Breast epithelium (tissue), 4 donors: ENCODE results near the gene SLC27A2. TPM values are rescaled to one million over a fixed set of nuclear protein-coding genes. Genes with fewer than 3 reads are reported as not detected.

Source experiments
- DNase-seq, 2 donors: peaks; one replicate each; pipeline ENCODE4 v3.0.0-alpha.2; 2019; ENCODE audit warnings: low spot score in 2 of 2
- H3K27ac ChIP-seq, 2 donors: fragments of 200-600 bp; sonication (generic) in 1 of 2; one replicate each; pipeline ENCODE4 v1.5.1; 2016 to 2019; ENCODE audit warnings: mild to moderate bottlenecking in 1 of 2
- H3K27me3 ChIP-seq, 2 donors: fragments of 200-600 bp; sonication (generic) in 1 of 2; one replicate each; pipeline versions ENCODE4 v1.5.1 to v1.6.0; 2017 to 2019; ENCODE audit warnings: control low read depth in 1 of 2, mild to moderate bottlenecking in 1 of 2
- H3K36me3 ChIP-seq: fragments of 200-600 bp; one replicate; pipeline ENCODE4 v1.5.1; 2019
- H3K4me1 ChIP-seq, 2 donors: fragments of 200-600 bp; sonication (generic); one replicate each; pipeline ENCODE4 v1.5.1; 2016 to 2019; ENCODE audit warnings: control low read depth in 1 of 2
- H3K4me3 ChIP-seq, 3 donors: fragments of 200-600 bp; sonication (generic); 1 replicate in 2 of 3; 2 replicates in 1 of 3; pipeline ENCODE4 v1.5.1; 2016 to 2019; ENCODE audit warnings: mild to moderate bottlenecking in 3 of 3, moderate library complexity in 2 of 3
- H3K9me3 ChIP-seq, 2 donors: fragments of 200-600 bp; sonication (generic) in 1 of 2; one replicate each; pipeline ENCODE4 v1.5.1; 2016 to 2019; ENCODE audit warnings: control low read depth in 1 of 2
- POLR2A ChIP-seq: fragments of 450-650 bp; IDR thresholded peaks from one replicate; pipeline ENCODE4 v1.6.1; 2016; ENCODE audit warnings: antibody characterized with exemption, mild to moderate bottlenecking, moderate library complexity
- POLR2AphosphoS5 ChIP-seq, 3 donors: sonication (generic); formaldehyde crosslinking; IDR thresholded peaks; one replicate each; pipeline ENCODE4 v1.6.1; 2017; ENCODE audit warnings: antibody characterized with exemption in 3 of 3
- intact Hi-C: fragments of 100-400 bp; cut with DNase I; formaldehyde crosslinking; loops from one replicate; pipeline ENCODE4 v1.15.1; 2023; ENCODE audit warnings: low total_unique reads
- total RNA-seq, 3 donors: library from RNA; depleted of rRNA; stranded (reverse); fragments of >200 nt; gene quantifications; one replicate each; pipeline ENCODE4 v1.1.0, GENCODE V29; 2016
- TF ChIP-seq, protein P1 (sequence below), 3 donors: fragments of 450-650 bp; IDR thresholded peaks; one replicate each; pipeline ENCODE4 v1.5.1; 2016 to 2017; ENCODE audit warnings: antibody characterized with exemption in 3 of 3, mild to moderate bottlenecking in 3 of 3, moderate library complexity in 3 of 3

Gene SLC27A2
- total RNA-seq, 3 donors from 2014 or later, result 0.96 to 5.6 (median 3.5) TPM

DNA sequence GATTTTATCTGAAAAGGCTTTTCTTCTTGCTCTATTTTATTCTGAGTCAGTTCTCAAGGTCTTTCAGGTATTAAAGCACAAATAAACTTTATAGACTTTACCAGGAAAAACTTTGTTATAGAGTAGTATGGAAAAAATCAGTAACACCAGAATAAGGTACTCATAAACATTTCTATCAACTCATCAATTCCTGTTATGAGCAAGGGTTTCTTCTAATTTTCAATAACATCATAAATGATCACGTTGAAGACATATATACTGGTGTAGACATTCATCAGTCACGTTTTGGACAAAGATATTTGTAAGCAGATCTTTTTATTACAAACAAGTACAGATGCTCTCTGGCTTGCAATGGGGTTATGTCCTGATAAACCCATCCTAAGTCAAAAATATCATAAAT is 93.1 kb downstream of the SLC27A2 start:
- no peaks in the 10 kb centered on the region for H3K36me3 ChIP-seq
- no peak for TF ChIP-seq POLR2A
- TF ChIP-seq POLR2AphosphoS5 (IDR thresholded peaks at IDR 0.05), result no peak
- TF ChIP-seq, protein P1, sequence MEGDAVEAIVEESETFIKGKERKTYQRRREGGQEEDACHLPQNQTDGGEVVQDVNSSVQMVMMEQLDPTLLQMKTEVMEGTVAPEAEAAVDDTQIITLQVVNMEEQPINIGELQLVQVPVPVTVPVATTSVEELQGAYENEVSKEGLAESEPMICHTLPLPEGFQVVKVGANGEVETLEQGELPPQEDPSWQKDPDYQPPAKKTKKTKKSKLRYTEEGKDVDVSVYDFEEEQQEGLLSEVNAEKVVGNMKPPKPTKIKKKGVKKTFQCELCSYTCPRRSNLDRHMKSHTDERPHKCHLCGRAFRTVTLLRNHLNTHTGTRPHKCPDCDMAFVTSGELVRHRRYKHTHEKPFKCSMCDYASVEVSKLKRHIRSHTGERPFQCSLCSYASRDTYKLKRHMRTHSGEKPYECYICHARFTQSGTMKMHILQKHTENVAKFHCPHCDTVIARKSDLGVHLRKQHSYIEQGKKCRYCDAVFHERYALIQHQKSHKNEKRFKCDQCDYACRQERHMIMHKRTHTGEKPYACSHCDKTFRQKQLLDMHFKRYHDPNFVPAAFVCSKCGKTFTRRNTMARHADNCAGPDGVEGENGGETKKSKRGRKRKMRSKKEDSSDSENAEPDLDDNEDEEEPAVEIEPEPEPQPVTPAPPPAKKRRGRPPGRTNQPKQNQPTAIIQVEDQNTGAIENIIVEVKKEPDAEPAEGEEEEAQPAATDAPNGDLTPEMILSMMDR (IDR thresholded peaks at IDR 0.05), result no peak
- H3K4me1 ChIP-seq, result no peaks in the 10 kb centered on the region
- no peaks in the 10 kb centered on the region for H3K27me3 ChIP-seq
- H3K4me3 ChIP-seq, result no peak overlapping the region
- no peak for DNase-seq
- intact Hi-C loops, result no loop called here
- no peak overlapping the region for H3K27ac ChIP-seq
- H3K9me3 ChIP-seq, result no peaks in the 10 kb centered on the region

- TF ChIP-seq POLR2A, result no peak
- TF ChIP-seq, protein P1 (IDR thresholded peaks at IDR 0.05), result no peak
- no peaks in the 10 kb centered on the region for H3K36me3 ChIP-seq
- H3K27me3 ChIP-seq, result no peaks in the 10 kb centered on the region
- no peak overlapping the region for H3K27ac ChIP-seq
- no peaks in the 10 kb centered on the region for H3K4me1 ChIP-seq
- H3K4me3 ChIP-seq, result no peak overlapping the region
- no peak for DNase-seq
- no peaks in the 10 kb centered on the region for H3K9me3 ChIP-seq
- intact Hi-C loops, result no loop called here
These were observed 93.9 kb downstream of the SLC27A2 start for GRCh38 chr15:50275908-50276307.

- intact Hi-C loops, result no loop called here
- Histone ChIP-seq H3K27me3 (no peaks in the 10 kb centered on the region), H3K4me1 (no peaks in the 10 kb centered on the region), H3K9me3 (no peaks in the 10 kb centered on the region), H3K4me3 (no peak overlapping the region), H3K36me3 (no peaks in the 10 kb centered on the region), H3K27ac (no peak overlapping the region)
- DNase-seq, result no peak
- no peak for TF ChIP-seq POLR2A
- no peak for TF ChIP-seq POLR2AphosphoS5 (IDR thresholded peaks at IDR 0.05)
- TF ChIP-seq, protein P1 (IDR thresholded peaks at IDR 0.05), result no peak
These were observed 95.4 kb downstream of the SLC27A2 start for GRCh38 chr15:50277370-50277769.

DNA sequence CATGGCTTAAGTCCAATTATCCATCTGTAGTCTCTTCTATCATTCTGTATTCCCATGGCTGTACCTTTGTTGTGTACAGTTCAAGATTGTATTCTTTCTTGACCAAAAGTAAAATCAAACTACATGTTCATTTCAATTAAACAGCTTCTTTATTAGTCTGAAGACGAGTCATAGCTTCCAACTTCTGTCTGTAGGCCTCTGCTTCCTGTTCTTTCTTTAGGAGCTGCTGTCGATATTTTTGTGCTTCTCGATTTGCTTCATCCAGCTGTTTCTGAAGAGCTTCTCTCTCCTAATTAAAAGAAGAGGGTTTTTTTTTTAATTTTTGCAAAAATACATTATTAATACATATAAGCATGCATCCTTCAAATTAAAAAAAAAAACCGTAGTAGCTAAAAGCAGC is 96.5 kb downstream of the SLC27A2 start:
- Histone ChIP-seq H3K9me3 (no peaks in the 10 kb centered on the region), H3K27me3 (no peaks in the 10 kb centered on the region), H3K4me3 (no peak overlapping the region), H3K27ac (no peak overlapping the region), H3K4me1 (no peaks in the 10 kb centered on the region), H3K36me3 (no peaks in the 10 kb centered on the region)
- intact Hi-C loops, result no loop called here
- no peak for DNase-seq
- TF ChIP-seq POLR2A (no peak), POLR2AphosphoS5 (IDR thresholded peaks at IDR 0.05) (no peak)
- TF ChIP-seq, protein P1 (IDR thresholded peaks at IDR 0.05), result no peak

DNA sequence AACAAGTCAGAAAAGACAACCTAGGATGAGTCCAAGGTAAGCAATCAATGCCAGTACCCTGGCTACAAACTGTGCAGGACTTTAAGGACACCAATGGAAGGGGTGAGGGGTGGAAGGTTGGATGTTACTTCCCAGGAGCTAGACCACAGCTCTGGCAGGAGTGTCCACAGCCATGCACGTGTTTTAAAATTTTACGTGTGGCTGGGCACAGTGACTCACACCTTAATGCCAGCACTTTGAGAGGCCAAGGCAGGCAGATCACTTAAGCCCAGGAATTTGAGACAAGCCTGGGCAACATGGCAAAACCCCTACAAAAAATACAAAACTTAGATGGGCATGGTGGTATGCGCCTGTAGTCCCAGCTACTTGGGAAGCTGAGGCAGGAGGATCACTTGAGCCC is 98.3 kb downstream of the SLC27A2 start:
- intact Hi-C loops, result no loop called here

More for the DNA sequence above, 98.3 kb downstream of the SLC27A2 start:
- TF ChIP-seq POLR2A (no peak), POLR2AphosphoS5 (IDR thresholded peaks at IDR 0.05) (no peak)
- TF ChIP-seq, protein P1 (IDR thresholded peaks at IDR 0.05), result no peak
- Histone ChIP-seq H3K27me3 (no peaks in the 10 kb centered on the region), H3K4me3 (no peak overlapping the region), H3K36me3 (no peaks in the 10 kb centered on the region), H3K4me1 (no peaks in the 10 kb centered on the region), H3K27ac (no peak overlapping the region), H3K9me3 (no peaks in the 10 kb centered on the region)
- no peak for DNase-seq
